Colonic mucosa (tissue), 4 donors: ENCODE measurements around the gene TMPRSS2. TPM values are rescaled to one million over a fixed set of nuclear protein-coding genes. Genes with fewer than 3 reads are reported as not detected.

Source experiments
- DNase-seq: peaks from one replicate; pipeline ENCODE4 v3.0.0-alpha.2; 2020
- H3K27ac ChIP-seq: fragments of 200-600 bp; one replicate; pipeline ENCODE4 v1.8.0; 2021
- H3K27me3 ChIP-seq: fragments of 200-600 bp; one replicate; pipeline ENCODE4 v1.8.0; 2021
- H3K36me3 ChIP-seq: fragments of 200-600 bp; one replicate; pipeline ENCODE4 v1.8.0; 2021
- H3K4me1 ChIP-seq: fragments of 200-600 bp; one replicate; pipeline ENCODE4 v1.8.0; 2021; ENCODE audit warnings: mild to moderate bottlenecking
- H3K4me3 ChIP-seq: fragments of 200-600 bp; one replicate; pipeline ENCODE4 v1.8.0; 2021
- H3K9ac ChIP-seq, 2 donors: one replicate each; pipeline ENCODE4 v1.7.0; 2013; ENCODE audit warnings: control low read depth in 2 of 2, low read depth in 2 of 2, low read length in 2 of 2
- H3K9me3 ChIP-seq: fragments of 200-600 bp; one replicate; pipeline ENCODE4 v1.8.0; 2021
- intact Hi-C: fragments of 100-400 bp; cut with DNase I; formaldehyde crosslinking; loops from one replicate; pipeline ENCODE4 v1.14.1; 2022
- total RNA-seq, 2 donors: library from RNA; stranded (reverse); fragmentation: NEBNext Ultra II Directional in 1 of 2; extraction: Animal tissue kit (Norgen Biotek cat#: 25700) in 1 of 2; gene quantifications; one replicate each; pipeline ENCODE4 v1.2.1, GENCODE V29; 2021
- TF ChIP-seq, protein P1 (sequence below): fragments of 200-600 bp; IDR thresholded peaks from one replicate; pipeline ENCODE4 v1.8.0; 2022; ENCODE audit warnings: antibody characterized with exemption, mild to moderate bottlenecking
- donor health status: healthy.
- donor health status: DM: no; HTN: no; CAD: no.
- donor health status: DM: no; HTN: no; CAD: no.

The TMPRSS2 gene
- total RNA-seq, 2 donors from 2014 or later, result 261 to 408 TPM

DNA sequence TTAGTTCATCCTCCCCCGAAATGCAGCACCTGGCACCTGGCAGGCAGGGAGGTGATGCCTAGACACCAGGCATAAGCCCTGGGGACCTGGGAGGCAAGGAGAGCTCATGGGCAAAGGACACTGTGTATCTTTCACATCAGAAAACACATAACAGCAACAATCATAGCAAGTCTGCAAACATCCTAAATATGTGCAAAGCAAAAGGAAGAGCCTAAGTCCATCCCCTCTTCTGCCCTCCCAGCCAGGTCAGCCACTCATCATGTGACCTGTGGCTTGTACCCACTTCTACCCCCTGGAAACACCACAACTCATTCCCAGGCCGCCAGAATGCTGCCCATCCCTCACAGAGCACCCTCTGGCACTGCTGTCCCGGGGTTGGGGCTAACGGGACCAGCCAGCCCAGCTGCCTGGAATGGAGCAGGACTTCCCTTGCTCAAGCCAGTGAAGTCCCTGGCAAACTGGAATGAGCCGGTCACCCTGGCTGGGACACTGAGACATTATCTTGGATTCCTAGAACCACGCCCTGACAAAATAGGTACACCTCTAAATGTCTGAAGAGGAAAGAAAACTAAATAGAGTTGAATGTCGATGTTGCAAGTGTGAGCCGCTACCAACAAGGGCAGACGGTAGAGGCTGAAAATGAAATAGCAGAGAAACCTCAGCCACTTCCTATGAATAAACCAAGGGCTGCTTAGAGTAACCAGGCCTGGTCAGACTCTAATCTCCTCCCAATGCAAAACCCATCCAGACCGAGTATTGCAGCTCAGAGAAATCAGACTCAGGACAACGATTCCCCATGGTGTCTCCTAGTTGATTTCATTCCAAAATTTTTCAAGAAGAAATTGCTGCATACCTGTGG is 29.4 kb downstream of the TMPRSS2 start:
- TF ChIP-seq, protein P1, sequence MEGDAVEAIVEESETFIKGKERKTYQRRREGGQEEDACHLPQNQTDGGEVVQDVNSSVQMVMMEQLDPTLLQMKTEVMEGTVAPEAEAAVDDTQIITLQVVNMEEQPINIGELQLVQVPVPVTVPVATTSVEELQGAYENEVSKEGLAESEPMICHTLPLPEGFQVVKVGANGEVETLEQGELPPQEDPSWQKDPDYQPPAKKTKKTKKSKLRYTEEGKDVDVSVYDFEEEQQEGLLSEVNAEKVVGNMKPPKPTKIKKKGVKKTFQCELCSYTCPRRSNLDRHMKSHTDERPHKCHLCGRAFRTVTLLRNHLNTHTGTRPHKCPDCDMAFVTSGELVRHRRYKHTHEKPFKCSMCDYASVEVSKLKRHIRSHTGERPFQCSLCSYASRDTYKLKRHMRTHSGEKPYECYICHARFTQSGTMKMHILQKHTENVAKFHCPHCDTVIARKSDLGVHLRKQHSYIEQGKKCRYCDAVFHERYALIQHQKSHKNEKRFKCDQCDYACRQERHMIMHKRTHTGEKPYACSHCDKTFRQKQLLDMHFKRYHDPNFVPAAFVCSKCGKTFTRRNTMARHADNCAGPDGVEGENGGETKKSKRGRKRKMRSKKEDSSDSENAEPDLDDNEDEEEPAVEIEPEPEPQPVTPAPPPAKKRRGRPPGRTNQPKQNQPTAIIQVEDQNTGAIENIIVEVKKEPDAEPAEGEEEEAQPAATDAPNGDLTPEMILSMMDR, result no peak
- Histone ChIP-seq H3K9me3 (no peaks in the 10 kb centered on the region), H3K4me3 (no peak overlapping the region), H3K36me3 (peaks cover 6% of the 10 kb centered on the region), H3K9ac (no peak overlapping the region), H3K27ac (no peak overlapping the region), H3K27me3 (no peaks in the 10 kb centered on the region), H3K4me1 (no peaks in the 10 kb centered on the region)
- intact Hi-C loops, result no loop called here
- peak; percentile 69 for DNase-seq

- intact Hi-C loops, result no loop called here
- no peaks in the 10 kb centered on the region for H3K9me3 ChIP-seq
- no peak overlapping the region for H3K4me3 ChIP-seq
- no peaks in the 10 kb centered on the region for H3K4me1 ChIP-seq
- TF ChIP-seq, protein P1, result no peak
- DNase-seq, result no peak
- H3K27ac ChIP-seq, result no peak overlapping the region
- H3K9ac ChIP-seq, result no peak overlapping the region
- H3K36me3 ChIP-seq, result peaks cover 6% of the 10 kb centered on the region
- H3K27me3 ChIP-seq, result no peaks in the 10 kb centered on the region
Observed at GRCh38 chr21:41477641-41478318, 30.2 kb downstream of the TMPRSS2 start.

GRCh38 chr21:41475714-41476420 is 32.1 kb downstream of the TMPRSS2 start:
- intact Hi-C loops, result no loop called here
- TF ChIP-seq, protein P1, result no peak
- H3K36me3 ChIP-seq, result peaks cover 18% of the 10 kb centered on the region
- H3K4me3 ChIP-seq, result no peak overlapping the region
- no peaks in the 10 kb centered on the region for H3K9me3 ChIP-seq
- no peaks in the 10 kb centered on the region for H3K27me3 ChIP-seq
- no peaks in the 10 kb centered on the region for H3K4me1 ChIP-seq
- no peak for DNase-seq
- H3K27ac ChIP-seq, result no peak overlapping the region
- no peak overlapping the region for H3K9ac ChIP-seq

DNA sequence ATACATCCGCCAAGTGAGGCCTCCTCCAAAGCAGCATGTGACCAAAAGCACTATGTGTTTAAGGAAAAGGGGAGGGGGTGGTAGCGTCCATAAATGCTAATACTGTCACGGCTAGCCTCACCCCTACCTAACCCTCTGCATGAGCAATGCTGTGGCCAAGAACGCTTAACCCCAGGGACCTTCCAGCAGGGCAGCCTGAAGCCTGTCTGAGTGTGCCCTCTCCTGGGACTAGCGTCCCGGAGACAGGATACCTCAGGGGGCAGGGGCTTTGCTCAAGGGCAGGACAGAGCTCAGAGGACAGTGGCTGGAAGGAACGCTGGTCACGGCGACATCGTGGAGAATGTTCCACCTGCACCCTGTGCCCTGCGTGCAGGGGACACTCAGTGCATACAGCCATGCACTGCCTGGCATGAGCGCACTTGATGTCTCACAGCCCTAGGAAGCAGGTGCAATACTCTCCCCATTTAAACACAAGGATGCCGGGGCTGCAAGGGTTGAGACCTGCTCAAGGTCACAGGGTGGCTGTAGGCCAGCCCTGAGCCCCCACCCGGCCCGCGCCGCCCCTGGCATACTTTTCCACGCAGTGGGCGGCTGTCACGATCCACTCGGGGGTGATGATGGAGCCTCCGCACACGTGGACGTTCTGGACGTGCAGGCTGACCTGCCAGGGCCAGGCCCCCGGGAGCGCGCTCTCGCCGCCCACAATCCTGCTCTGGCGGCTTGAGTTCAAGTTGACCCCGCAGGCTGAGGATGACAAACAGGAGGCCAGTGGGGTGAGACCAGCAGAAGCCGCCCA is 35.0 kb downstream of the TMPRSS2 start:
- Histone ChIP-seq H3K27me3 (no peaks in the 10 kb centered on the region), H3K9me3 (no peaks in the 10 kb centered on the region), H3K4me1 (no peaks in the 10 kb centered on the region), H3K27ac (no peak overlapping the region), H3K36me3 (peaks cover 21% of the 10 kb centered on the region), H3K9ac (peak overlapping the region in 1 of 2 donors; percentile 12), H3K4me3 (no peak overlapping the region)
- DNase-seq, result no peak
- intact Hi-C loops, result no loop called here
- TF ChIP-seq, protein P1, result no peak

DNA sequence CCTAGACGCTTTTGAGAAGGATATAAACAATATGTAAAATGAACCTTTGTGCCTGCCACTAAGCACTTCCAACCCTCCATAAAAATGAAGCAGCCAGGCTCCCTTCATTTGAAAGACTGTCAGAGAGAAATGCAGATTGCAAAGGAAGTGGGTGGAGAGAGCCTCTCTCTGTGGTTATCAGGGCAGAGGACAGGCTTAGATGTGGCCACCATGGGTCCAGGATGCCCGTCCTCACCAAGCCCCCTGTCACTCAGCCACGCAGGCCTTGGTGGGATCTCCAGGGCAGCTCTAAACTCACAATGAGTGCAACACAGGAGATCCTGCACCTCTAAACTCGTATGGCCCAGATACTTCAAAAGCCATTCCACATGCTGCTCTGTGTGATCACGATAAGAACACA is 37.9 kb downstream of the TMPRSS2 start:
- TF ChIP-seq, protein P1, result no peak
- intact Hi-C loops, result no loop called here
- Histone ChIP-seq H3K36me3 (peaks cover 20% of the 10 kb centered on the region), H3K27ac (no peak overlapping the region), H3K27me3 (no peaks in the 10 kb centered on the region), H3K4me3 (no peak overlapping the region), H3K9ac (no peak overlapping the region), H3K9me3 (no peaks in the 10 kb centered on the region), H3K4me1 (no peaks in the 10 kb centered on the region)
- no peak for DNase-seq
